ENCODE results near the gene MALAT1.
"Not testable (repeated sequence)": the region's sequence is repeated elsewhere in the genome, so short reads cannot be mapped to it uniquely, and the experiment has no call there.

Gene MALAT1

GRCh38 chr11:65498977-65499712, at the start of gene MALAT1:
Gene MALAT1 (plus strand): TSS chr11:65499045.
- peak; percentile 80 for DNase-seq

- not testable (repeated sequence) for DNase-seq
Measured at GRCh38 chr11:65451301-65451700, 47.5 kb upstream of the MALAT1 start.

- not testable (repeated sequence) for DNase-seq
Measured at GRCh38 chr11:65452259-65452658, 46.6 kb upstream of the MALAT1 start.

GRCh38 chr11:65452806-65453490, 45.9 kb upstream of the MALAT1 start:
- peak; percentile 67 for DNase-seq

GRCh38 chr11:65454311-65454695, 44.5 kb upstream of the MALAT1 start:
- DNase-seq: no peak

GRCh38 chr11:65454696-65455456, 44.0 kb upstream of the MALAT1 start:
- no peak for DNase-seq

GRCh38 chr11:65456418-65456817, 42.4 kb upstream of the MALAT1 start:
- no peak for DNase-seq

- DNase-seq: no peak
Measured at GRCh38 chr11:65459552-65459951, 39.3 kb upstream of the MALAT1 start.

GRCh38 chr11:65465471-65465870, 33.4 kb upstream of the MALAT1 start:
- not testable (repeated sequence) for DNase-seq

- not testable (repeated sequence) for DNase-seq
Measured at GRCh38 chr11:65467306-65467705, 31.5 kb upstream of the MALAT1 start.

GRCh38 chr11:65468874-65469333, 29.9 kb upstream of the MALAT1 start:
- DNase-seq: no peak

GRCh38 chr11:65470433-65471049, 28.3 kb upstream of the MALAT1 start:
- no peak for DNase-seq

- DNase-seq: no peak
Measured at GRCh38 chr11:65471447-65471891, 27.4 kb upstream of the MALAT1 start.

GRCh38 chr11:65472588-65473277, 26.1 kb upstream of the MALAT1 start:
- DNase-seq: not testable (repeated sequence)

- DNase-seq: no peak
Measured at GRCh38 chr11:65473278-65473860, 25.5 kb upstream of the MALAT1 start.

- no peak for DNase-seq
Measured at GRCh38 chr11:65474864-65475263, 24.0 kb upstream of the MALAT1 start.

- no peak for DNase-seq
Measured at GRCh38 chr11:65476632-65477148, 22.2 kb upstream of the MALAT1 start.

- DNase-seq: peak; percentile 89
Measured at GRCh38 chr11:65477149-65477965, 21.5 kb upstream of the MALAT1 start.

GRCh38 chr11:65478388-65479183, 20.3 kb upstream of the MALAT1 start:
- DNase-seq: no peak

Measured in amniotic stem cell (primary cell).